Endometrial microvascular endothelial cells (primary cell): ENCODE data around the gene PAFAH2. TPM values are rescaled to one million over a fixed set of nuclear protein-coding genes. Genes with fewer than 3 reads are reported as not detected.

Experiments used
- in situ Hi-C: cut with HindIII; loops from 2 replicates; pipeline ENCODE4 v1.10.0; 2017; ENCODE audit warnings: low sequenced_read_pairs, low pct_unique_long_range_greater_than_20kb; ENCODE audit errors: inconsistent ontology term
- total RNA-seq: library from RNA; depleted of rRNA; stranded (reverse); fragments of >200 nt; gene quantifications from one replicate; pipeline ENCODE4 v1.2.3, GENCODE V29; 2015; ENCODE audit errors: inconsistent ontology term

PAFAH2 gene
- total RNA-seq, result 11.5 TPM

- in situ Hi-C loops, result loop anchor here (10.0 kb wide), 1 partner anchor 103 kb away; no protein-coding TSS in a partner anchor
Observed at GRCh38 chr1:25997828-25998761, at the start of gene PAFAH2. PAFAH2 (minus strand) TSS chr1:25998063; CDS start chr1:25990816, 7,247 bp downstream.

DNA sequence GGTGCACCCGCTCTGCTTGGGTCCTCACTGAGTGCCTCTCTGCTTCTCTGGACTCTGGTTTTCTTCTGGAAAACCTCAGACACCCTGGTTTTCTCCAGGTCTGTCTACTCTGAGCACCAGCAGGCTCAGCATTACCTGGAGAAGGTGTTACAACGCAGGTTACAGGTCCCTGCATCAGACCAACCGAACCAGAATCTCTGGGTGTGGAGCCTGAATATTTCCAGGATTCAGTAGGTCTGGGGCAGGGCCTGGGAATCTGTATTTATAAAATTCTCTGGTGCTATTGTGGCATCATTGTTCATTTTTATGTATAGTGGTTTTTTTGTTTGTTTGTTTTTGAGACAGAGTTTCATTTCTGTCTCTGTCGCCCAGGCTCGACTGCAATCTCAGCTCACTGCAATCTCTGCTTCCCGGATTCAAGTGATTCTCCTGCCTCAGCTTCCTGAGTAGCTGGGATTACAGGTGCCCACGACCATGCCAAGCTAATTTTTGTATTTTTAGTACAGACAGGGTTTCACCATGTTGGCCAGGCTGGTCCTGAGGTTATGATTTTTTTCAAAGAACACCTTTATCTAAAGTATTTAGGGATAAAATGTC lies 49.5 kb upstream of the PAFAH2 start:
- in situ Hi-C loops, result no loop called here

DNA sequence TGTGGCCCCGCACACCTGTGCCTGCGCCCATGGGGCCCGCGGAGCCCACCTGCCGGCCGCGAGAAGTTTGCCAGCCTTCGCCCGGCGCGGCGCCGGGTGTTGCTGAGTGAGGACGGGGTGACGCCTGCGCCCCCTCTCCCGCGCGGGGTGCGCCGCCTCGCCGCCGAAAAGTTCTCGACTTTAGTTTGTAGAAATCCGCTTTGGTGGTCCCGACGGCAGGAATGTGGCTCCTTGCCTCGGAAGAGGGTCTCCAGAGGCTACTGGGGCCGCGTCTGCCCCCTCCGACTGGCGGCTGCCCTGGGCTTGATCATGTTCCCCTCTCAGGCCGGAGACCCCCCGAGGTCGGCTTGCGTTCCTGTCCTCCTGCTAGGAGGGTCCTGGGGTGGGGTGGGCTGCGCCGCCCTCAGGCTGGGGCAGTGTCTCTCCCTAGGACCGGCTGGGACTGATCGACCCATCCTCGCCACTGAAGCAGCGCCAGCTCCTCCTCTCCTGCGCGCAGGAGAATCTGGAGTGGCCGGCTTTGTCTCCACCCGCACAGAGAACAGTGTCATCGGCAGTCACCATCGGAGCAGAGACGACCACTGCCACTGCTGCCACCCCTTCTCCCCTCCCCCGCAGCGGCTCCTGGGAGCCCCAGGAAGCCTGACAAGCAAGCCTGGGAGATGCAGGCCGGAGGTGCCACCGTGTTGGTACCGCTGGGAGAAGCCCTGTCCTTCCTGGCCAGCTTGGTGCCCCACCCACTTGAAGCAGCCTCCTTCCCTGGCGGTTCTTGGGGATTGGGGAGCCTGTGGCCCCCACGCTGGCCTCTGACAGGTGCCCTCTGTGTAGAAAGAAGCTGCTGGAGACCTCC lies 48.6 kb upstream of the PAFAH2 start:
- in situ Hi-C loops, result no loop called here

DNA sequence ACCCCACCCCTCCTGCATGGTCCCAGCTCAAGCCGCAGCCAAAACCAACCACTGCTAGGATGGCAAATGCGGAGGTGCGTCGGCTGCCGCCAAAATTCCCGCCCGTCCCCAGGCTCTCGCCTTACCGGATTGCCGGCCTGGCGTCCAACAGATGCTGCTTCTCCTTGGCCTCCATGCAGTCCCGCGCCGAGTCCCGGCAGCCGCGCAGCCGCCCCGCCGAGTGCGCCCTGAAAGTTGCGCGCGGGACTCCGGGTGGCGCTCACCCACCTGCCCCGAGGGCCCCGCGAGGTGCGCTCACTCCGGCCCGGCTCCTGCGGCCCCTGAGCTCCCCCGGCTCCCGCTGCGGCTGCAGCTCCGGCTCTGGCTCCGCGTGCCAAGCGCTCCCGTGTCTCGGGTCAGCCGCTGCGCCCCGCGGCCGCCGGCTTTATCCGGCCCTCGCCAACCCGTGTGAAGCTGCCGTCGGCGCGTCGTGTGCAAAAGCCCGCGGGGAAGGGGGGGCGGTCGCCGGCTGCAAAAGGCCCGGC lies 47.9 kb upstream of the PAFAH2 start, which contains the start of gene SLC30A2:
Gene SLC30A2, minus strand, starts transcription at position 397 of the 524 bp plus-strand sequence. Its CDS starts 222 bp downstream, at position 175.
- in situ Hi-C loops, result no loop called here

DNA sequence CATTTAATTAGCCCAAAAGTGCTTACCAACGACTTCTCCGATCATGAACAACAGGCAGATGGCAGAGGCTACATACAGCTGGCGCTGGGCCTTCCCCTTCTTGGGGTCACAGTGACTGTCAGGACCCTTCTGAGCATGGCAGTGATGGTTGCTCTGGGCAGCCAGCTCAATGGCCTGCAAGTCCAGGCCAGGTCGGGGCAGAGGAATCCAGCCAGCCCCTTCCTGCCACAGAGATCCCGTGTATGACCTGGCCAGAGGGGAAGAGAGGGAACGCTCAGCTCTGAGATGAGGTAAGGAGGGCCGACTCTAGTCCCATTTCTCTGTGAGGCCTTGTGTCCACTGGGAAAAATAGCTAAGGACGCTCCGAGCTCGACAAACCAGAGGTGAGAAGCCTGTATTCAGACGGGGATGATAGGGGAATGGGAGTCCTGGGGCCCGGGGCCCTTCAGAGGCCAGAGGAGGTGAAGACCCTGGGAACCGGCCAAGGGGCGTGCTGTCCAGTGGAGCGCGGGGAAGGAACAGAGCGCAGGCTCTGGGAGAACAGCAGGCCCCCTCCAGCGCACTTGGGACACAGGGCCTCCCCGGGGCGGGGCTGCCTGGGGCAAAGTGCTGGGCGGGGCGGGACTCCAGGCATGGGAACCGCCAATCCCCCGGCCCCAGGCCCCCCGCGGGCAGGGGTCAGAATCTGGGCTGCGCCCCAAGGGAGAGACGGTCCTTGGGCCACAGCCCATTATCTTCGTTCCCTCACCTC lies 47.3 kb upstream of the PAFAH2 start:
- in situ Hi-C loops, result no loop called here

DNA sequence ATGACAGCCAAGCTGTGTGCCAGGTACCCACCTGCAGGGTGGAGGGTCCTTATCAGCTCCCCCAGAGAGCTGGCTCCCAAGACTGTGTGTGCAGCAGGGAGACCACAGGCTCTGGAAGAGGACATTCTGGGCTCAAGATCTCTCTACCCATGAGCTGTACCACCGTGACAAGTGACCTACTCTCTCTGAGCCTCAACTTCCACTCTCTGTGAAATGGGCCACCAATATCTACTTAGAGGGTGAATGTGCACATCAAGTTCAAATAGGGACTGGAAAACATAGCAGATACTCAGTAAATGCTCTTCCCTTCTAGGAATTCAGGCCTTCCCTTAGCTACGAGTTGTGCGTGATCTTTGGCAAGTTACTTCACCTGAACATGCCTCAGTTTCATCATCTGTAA lies 46.6 kb upstream of the PAFAH2 start:
- in situ Hi-C loops, result no loop called here

DNA sequence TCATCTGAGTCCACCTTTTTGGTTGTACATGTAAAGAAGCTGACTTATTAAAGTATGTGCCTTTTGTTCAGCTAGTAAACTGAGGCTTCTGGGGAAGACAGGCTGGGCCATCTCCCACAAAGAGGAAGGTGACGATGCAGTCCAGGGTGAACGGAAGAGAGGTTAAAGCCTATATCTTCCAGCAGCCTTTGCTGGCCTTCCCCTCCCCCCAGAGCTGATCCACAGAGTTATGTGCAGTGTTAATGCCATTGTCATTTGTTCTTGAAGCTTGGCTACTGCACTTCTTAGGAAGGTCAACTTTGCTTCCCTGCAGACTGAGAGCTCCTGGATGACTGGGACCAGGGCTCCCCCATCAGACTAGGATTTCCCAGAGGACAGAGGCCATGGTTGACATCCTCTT lies 45.9 kb upstream of the PAFAH2 start:
- in situ Hi-C loops, result no loop called here

- in situ Hi-C loops, result no loop called here
Observed at GRCh38 chr1:26041978-26042377, 44.1 kb upstream of the PAFAH2 start.

- in situ Hi-C loops, result no loop called here
Observed at GRCh38 chr1:26041401-26041800, 43.5 kb upstream of the PAFAH2 start.

DNA sequence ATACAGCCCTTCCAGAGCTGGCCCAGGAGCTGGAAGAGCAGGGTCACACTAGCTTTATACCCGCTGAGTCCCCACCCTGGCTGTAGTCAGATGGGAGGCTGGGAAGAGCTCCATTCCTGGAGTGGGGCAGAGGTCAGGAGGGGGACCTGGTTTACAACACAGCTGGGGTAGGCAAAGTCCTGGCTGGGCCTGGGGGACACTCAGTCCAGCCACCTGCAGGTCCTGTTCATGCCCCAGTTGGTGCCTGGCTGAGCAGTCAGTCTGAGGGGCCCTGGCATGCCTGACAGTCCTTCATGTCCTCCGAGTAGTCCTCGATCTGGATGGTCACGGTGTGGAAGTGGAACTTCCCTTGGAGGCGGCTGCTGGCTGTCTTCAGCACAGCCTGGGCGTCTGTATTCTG lies 41.0 kb upstream of the PAFAH2 start:
- in situ Hi-C loops, result no loop called here

DNA sequence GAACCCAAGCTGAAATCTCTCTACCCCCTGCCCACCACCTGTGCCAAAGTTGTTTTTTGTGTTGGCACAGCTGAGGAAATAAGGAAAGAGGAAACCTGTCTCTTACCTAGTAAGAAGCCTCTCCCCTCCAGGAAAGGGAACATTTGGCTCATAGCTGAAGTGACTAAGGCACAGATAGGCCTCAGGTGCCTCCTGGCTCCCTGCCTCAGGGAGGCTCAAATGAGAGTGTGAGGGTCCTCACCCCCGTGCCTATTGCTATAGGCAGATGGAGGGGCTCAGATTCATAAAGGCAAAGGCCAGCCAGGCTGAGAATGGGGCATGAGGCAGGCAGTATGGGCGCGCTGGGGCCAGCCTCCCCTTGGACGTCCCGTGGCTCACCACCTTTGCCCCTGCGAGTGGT lies 40.6 kb upstream of the PAFAH2 start:
- in situ Hi-C loops, result no loop called here

- in situ Hi-C loops, result no loop called here
Observed at GRCh38 chr1:26037904-26038303, 40.0 kb upstream of the PAFAH2 start.

DNA sequence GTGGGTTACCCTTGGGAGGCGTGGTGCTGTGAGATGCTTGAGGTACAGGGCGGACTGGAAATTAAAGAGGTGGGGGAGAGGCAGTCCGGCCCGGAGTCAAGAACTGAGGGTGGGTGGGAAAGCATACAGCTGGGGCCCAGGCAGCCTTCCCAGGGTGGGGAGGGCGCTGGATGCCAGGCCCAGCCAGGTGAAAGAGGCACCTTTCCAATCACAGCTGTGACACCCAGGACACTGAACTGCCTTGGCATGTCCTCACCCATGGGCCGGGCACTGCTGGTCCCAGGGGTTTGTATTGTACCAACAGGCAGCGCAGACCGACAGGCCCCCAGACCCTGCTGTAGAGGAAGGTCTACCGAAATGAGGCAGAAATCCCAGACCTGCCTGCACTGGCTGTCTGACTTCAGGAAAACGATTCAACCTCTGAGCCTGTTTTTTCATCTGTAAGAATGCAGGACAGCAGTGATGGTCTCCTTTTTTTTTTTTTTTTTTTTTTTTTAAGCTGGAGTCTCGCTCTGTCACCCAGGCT lies 39.0 kb upstream of the PAFAH2 start:
- in situ Hi-C loops, result no loop called here

GRCh38 chr1:26035959-26036755 lies 38.3 kb upstream of the PAFAH2 start:
- in situ Hi-C loops, result no loop called here

DNA sequence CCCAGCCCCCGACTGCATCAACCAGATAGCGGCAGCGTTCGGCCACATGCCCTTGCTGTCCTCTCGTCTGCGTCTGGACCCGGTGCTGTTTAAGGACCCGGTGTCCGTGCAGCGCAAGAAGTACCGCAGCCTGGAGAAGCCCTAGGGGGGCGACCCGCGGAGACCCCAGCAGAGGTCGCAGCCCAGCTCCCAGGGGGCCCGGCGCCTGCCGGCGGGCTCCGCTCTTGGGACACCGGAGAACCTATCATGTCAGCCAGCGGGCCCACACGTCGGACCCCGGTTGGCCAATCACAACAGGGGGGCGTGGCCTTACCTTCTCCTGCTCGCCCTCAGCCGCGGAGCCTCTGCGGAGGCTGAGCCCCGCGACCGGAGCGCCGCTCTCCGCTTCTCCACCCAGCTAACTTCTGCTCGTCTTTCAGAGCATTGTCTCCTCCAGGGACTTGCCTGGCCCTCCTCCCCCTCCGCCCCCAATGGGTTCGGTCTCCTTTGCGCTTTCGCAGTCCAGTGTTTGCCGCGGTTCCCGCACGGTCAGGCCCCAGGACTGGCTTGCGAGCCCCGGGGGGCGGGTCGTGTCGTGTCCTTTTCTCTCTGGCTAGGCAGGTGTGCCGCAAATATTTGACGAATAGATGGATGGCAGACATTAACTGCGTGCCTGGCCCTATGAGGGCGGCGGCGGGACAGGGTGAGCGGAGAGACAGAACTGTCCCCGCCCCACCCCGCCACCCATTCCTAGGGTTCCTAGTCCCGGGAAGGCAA lies 37.5 kb upstream of the PAFAH2 start:
- in situ Hi-C loops, result no loop called here

GRCh38 chr1:26034504-26035202 lies 36.8 kb upstream of the PAFAH2 start:
- in situ Hi-C loops, result no loop called here
